ENCODE results near the gene LRSAM1.
A peak's percentile ranks its signal among the peaks of the same experiment; 100 is the strongest.

Gene LRSAM1

DNA sequence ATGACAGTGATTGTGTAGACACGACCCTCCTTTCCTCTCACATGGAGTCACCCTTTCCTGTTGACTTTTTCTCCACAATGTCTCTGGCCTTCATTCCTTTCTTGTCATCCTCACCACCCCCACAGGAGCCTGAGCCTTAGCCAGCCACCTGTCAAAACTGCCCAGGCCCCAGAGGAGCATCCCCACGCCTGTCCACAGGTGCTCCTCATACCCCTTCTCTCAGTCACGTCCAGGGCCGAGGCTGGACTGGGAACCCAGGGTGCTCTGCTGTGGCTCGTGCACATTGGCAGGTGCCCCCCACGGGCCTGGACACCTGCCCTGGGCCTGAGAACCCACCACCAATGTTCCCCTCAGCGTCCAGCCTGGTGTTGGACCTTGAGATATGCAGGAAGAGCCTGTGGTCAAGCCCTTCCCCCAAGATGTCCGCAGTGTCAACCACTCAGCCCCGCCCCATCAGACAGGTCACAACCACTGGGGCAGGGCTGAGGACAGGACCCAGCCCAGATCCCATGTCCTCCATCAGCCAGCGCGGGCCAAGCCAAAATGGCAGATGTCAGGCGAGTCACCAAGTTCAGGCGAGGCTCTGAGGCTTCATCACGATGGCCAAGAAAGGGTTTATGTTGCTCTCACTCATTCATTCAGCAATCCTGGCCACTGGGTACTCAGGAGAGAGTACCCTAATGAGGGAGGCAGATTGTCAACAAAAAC, 95.0 kb downstream of the LRSAM1 start:
- H3K79me2 ChIP-seq (ENCODE audit: control insufficient read depth, insufficient read depth, low read length, unreplicated experiment), result peaks cover 97% of the 10 kb centered on the region
- H3K27ac ChIP-seq (ENCODE audit: low read depth, low read length), result peak overlapping the region; percentile 65
- H3K36me3 ChIP-seq (ENCODE audit: insufficient read depth, low read length), result 0 out of 2 replicates have a peak, but pooled peaks cover 9% of the 10 kb centered on the region
- H3K27me3 ChIP-seq (ENCODE audit: insufficient read depth, low read length), result no peaks in the 10 kb centered on the region
- peaks cover 76% of the 10 kb centered on the region for H3K4me1 ChIP-seq (ENCODE audit: control insufficient read depth, insufficient read depth, low read length, unreplicated experiment)
- no peak overlapping the region for H3K4me3 ChIP-seq (ENCODE audit: low read depth, low read length)
- H2AFZ ChIP-seq (ENCODE audit: low read length, unreplicated experiment), result no peak overlapping the region

DNA sequence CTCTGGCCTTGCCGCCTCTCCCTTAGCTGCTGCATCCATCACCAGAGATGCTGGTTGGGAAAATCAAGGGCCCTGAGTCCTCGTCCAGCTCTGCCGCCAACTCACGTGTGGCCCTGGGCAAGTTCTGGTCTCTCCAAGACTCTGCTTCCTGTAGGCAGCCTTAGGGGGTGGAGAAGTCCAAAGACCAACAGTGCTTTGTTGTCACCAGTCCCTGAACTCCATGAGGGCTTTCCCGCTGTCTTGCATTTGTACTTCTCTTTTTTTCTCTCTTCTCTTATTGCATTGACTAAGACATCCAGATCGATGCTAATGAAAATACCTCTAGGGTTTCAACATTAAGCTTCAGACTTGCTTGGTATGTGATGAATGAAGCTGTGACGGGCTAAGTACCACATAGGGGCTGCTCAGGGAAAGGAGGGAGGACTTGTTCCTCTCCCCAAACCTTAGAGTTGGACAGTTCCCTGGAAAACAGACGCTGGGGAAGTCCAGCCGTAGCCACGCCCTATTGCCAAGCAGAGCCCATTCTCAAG, 97.1 kb downstream of the LRSAM1 start:
- Histone ChIP-seq H3K4me3 (ENCODE audit: low read depth, low read length) (no peak overlapping the region), H3K27me3 (ENCODE audit: insufficient read depth, low read length) (no peaks in the 10 kb centered on the region), H2AFZ (ENCODE audit: low read length, unreplicated experiment) (no peak overlapping the region), H3K79me2 (ENCODE audit: control insufficient read depth, insufficient read depth, low read length, unreplicated experiment) (peaks cover 96% of the 10 kb centered on the region), H3K36me3 (ENCODE audit: insufficient read depth, low read length) (0 out of 2 replicates have a peak, but pooled peaks cover 4% of the 10 kb centered on the region), H3K4me1 (ENCODE audit: control insufficient read depth, insufficient read depth, low read length, unreplicated experiment) (peaks cover 57% of the 10 kb centered on the region), H3K27ac (ENCODE audit: low read depth, low read length) (no peak overlapping the region)

DNA sequence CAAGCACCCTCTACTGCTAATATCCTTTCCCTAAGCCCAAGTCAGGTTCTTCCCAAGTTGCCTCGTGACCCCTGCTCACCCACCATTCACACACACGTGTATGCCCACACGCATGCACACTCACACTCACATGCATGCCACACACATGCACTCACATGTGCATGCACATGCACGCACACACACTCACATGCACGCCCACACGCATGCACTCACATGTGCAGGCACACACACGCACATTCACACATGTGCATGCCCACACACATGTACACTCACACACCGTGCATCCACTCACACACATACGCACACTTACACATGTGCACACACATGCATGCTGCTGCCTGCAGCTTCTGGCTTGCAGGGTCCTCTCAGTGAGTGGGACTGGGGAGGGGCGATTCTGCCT, 97.9 kb downstream of the LRSAM1 start:
- no peak overlapping the region for H3K27ac ChIP-seq (ENCODE audit: low read depth, low read length)
- peaks cover 57% of the 10 kb centered on the region for H3K4me1 ChIP-seq (ENCODE audit: control insufficient read depth, insufficient read depth, low read length, unreplicated experiment)
- H3K36me3 ChIP-seq (ENCODE audit: insufficient read depth, low read length), result no peaks in the 10 kb centered on the region
- H2AFZ ChIP-seq (ENCODE audit: low read length, unreplicated experiment), result no peak overlapping the region
- no peaks in the 10 kb centered on the region for H3K27me3 ChIP-seq (ENCODE audit: insufficient read depth, low read length)
- peaks cover 96% of the 10 kb centered on the region for H3K79me2 ChIP-seq (ENCODE audit: control insufficient read depth, insufficient read depth, low read length, unreplicated experiment)
- H3K4me3 ChIP-seq (ENCODE audit: low read depth, low read length), result no peak overlapping the region

DNA sequence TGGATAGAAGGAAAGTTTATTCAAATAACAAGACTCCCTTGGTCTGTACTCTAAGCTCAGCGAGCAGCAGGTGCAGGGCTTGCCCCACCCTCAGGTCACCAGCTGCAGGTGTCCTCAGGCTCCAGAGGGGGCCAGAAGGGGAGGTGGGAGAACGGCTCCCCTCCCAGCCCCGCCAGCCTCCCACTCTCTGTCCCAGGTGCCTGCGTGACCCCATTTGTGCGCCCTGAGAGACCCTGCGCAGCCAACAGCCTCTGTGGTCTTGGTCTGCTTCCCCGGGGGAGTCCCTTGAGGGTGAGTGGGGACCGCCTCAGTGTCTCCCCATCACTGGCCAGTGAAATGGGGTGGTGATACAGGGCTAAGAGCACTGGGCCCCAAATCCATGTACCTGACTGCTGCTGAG, 98.4 kb downstream of the LRSAM1 start:
- Histone ChIP-seq H2AFZ (ENCODE audit: low read length, unreplicated experiment) (no peak overlapping the region), H3K27ac (ENCODE audit: low read depth, low read length) (no peak overlapping the region), H3K4me1 (ENCODE audit: control insufficient read depth, insufficient read depth, low read length, unreplicated experiment) (peaks cover 58% of the 10 kb centered on the region), H3K79me2 (ENCODE audit: control insufficient read depth, insufficient read depth, low read length, unreplicated experiment) (peaks cover 98% of the 10 kb centered on the region), H3K27me3 (ENCODE audit: insufficient read depth, low read length) (no peaks in the 10 kb centered on the region), H3K4me3 (ENCODE audit: low read depth, low read length) (no peak overlapping the region), H3K36me3 (ENCODE audit: insufficient read depth, low read length) (no peaks in the 10 kb centered on the region)

DNA sequence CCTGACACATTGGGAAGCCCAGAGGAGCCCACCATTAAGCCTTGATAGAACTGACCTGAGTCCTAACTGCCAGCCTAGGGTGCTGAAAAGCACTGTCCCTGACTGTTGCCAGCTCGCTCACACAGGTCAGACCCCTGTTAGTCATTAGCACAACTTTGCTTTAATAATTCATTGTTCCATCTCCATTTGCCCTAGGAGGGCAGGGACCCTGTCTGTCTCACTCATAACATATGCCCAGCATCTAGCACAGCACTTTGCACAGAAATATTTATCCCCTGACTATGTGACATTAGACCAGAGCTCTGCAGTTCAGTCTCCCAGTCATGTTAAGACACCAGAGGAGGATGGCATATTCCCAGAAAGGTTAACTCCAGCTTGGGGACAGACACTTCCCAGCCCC, 99.0 kb downstream of the LRSAM1 start:
- H3K4me3 ChIP-seq (ENCODE audit: low read depth, low read length), result no peak overlapping the region
- H3K27me3 ChIP-seq (ENCODE audit: insufficient read depth, low read length), result no peaks in the 10 kb centered on the region
- H3K27ac ChIP-seq (ENCODE audit: low read depth, low read length), result no peak overlapping the region
- no peaks in the 10 kb centered on the region for H3K36me3 ChIP-seq (ENCODE audit: insufficient read depth, low read length)
- H2AFZ ChIP-seq (ENCODE audit: low read length, unreplicated experiment), result no peak overlapping the region
- peaks cover 58% of the 10 kb centered on the region for H3K4me1 ChIP-seq (ENCODE audit: control insufficient read depth, insufficient read depth, low read length, unreplicated experiment)
- H3K79me2 ChIP-seq (ENCODE audit: control insufficient read depth, insufficient read depth, low read length, unreplicated experiment), result peaks cover 98% of the 10 kb centered on the region

DNA sequence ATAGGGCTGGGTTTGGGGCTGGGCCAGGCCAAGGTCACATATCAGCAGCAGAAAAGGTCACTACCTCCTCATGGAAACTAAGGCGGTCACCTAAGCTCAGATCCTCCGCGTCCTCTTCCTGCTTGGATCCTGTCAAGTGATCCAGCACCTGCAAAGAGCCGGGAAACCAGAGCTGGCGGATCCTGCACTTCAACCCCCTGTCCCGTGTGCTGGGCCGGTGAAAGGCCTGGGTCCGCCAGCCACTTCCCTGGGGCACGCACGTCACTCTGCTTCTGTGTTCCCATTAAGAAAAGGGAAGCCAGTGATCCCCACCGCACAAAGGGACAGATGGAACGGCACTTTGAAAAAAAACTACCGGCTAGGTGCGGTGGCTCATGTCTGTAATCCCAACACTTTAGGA, 99.4 kb downstream of the LRSAM1 start:
- H3K36me3 ChIP-seq (ENCODE audit: insufficient read depth, low read length), result no peaks in the 10 kb centered on the region
- H3K27me3 ChIP-seq (ENCODE audit: insufficient read depth, low read length), result no peaks in the 10 kb centered on the region
- H3K4me1 ChIP-seq (ENCODE audit: control insufficient read depth, insufficient read depth, low read length, unreplicated experiment), result peaks cover 58% of the 10 kb centered on the region
- H3K4me3 ChIP-seq (ENCODE audit: low read depth, low read length), result no peak overlapping the region
- H3K79me2 ChIP-seq (ENCODE audit: control insufficient read depth, insufficient read depth, low read length, unreplicated experiment), result peaks cover 98% of the 10 kb centered on the region
- no peak overlapping the region for H2AFZ ChIP-seq (ENCODE audit: low read length, unreplicated experiment)
- no peak overlapping the region for H3K27ac ChIP-seq (ENCODE audit: low read depth, low read length)
